Esophagus muscularis mucosa (tissue), 4 donors: Measurements from ENCODE around the gene TCF3. TPM values are rescaled to one million over a fixed set of nuclear protein-coding genes. Genes with fewer than 3 reads are reported as not detected.
A peak's percentile ranks its signal among the peaks of the same experiment; 100 is the strongest.

Experiments used
- DNase-seq: peaks from one replicate; pipeline ENCODE4 v3.0.0-alpha.2; 2017; ENCODE audit errors: extremely low spot score
- H3K27ac ChIP-seq, 4 donors: fragments of 200-600 bp; sonication (generic); replicated peaks in 1 of 4; 1 replicate in 3 of 4; 2 replicates in 1 of 4; pipeline ENCODE4 v1.5.1; 2016 to 2019; ENCODE audit warnings: mild to moderate bottlenecking in 1 of 4
- H3K27me3 ChIP-seq, 4 donors: fragments of 200-600 bp; sonication (generic); one replicate each; pipeline versions ENCODE4 v1.5.1 to v1.6.0; 2016 to 2019
- H3K36me3 ChIP-seq, 4 donors: fragments of 200-600 bp; sonication (generic); one replicate each; pipeline ENCODE4 v1.5.1; 2016 to 2019
- H3K4me1 ChIP-seq, 4 donors: fragments of 200-600 bp; sonication (generic); one replicate each; pipeline ENCODE4 v1.5.1; 2016 to 2019
- H3K4me3 ChIP-seq, 4 donors: fragments of 200-600 bp; sonication (generic); 1 replicate in 2 of 4; 2 replicates in 2 of 4; pipeline ENCODE4 v1.5.1; 2016 to 2019; ENCODE audit warnings: mild to moderate bottlenecking in 4 of 4, moderate library complexity in 1 of 4
- H3K9me3 ChIP-seq, 4 donors: fragments of 200-600 bp; sonication (generic); 1 replicate in 3 of 4; 2 replicates in 1 of 4; pipeline ENCODE4 v1.5.1; 2016 to 2019
- CTCF ChIP-seq, 3 experiments: fragments of 200-600 bp in 2 of 3; fragments of 450-650 bp in 1 of 3; sonication (generic) in 2 of 3; IDR thresholded peaks; one replicate each; pipeline ENCODE4 v1.5.1; 2017 to 2019; ENCODE audit warnings: antibody characterized with exemption in 3 of 3, mild to moderate bottlenecking in 2 of 3, moderate library complexity in 1 of 3
- EP300 ChIP-seq: sonication (generic); formaldehyde crosslinking; IDR thresholded peaks from one replicate; pipeline ENCODE4 v1.6.1; 2017; ENCODE audit warnings: antibody characterized with exemption
- POLR2A ChIP-seq: fragments of 450-650 bp; IDR thresholded peaks from one replicate; pipeline ENCODE4 v1.6.1; 2017; ENCODE audit warnings: antibody characterized with exemption, moderate library complexity, mild to moderate bottlenecking, low read depth
- POLR2AphosphoS5 ChIP-seq, 2 donors: sonication (generic); formaldehyde crosslinking; IDR thresholded peaks; one replicate each; pipeline ENCODE4 v1.6.1; 2017; ENCODE audit warnings: antibody characterized with exemption in 2 of 2
- WGBS: methylation state at CpG from one replicate; pipeline ENCODE4 v1.1.5; 2018; 5-methylcytosine and 5-hydroxymethylcytosine counted together
- intact Hi-C: fragments of 100-400 bp; cut with DNase I; formaldehyde crosslinking; loops from one replicate; pipeline ENCODE4 v1.15.1; 2023
- total RNA-seq, 4 donors: library from RNA; depleted of rRNA; stranded (reverse); fragments of >200 nt; gene quantifications; one replicate each; pipeline versions ENCODE4 v1.1.0 to v1.2.1, GENCODE V29; 2016

Gene TCF3
- total RNA-seq, 4 donors from 2014 or later, result 32.0 to 53.6 (median 46.5) TPM

GRCh38 chr19:1567848-1568227, 84.6 kb downstream of the TCF3 start:
- Histone ChIP-seq H3K27me3 (no peaks in the 10 kb centered on the region), H3K4me3 (peak overlapping the region; percentile 76 to 86 (median 78)), H3K4me1 (peaks cover 12 to 38% (median 27%) of the 10 kb centered on the region in 4 donors), H3K9me3 (no peaks in the 10 kb centered on the region), H3K27ac (peak overlapping the region in 1 of 4 donors; percentile 89), H3K36me3 (peaks cover 0 to 3% (median 1%) of the 10 kb centered on the region in 4 donors)
- no peak for TF ChIP-seq CTCF (IDR thresholded peaks at IDR 0.05)
- no peak for TF ChIP-seq EP300
- no peak for TF ChIP-seq POLR2A
- no peak for TF ChIP-seq POLR2AphosphoS5 (IDR thresholded peaks at IDR 0.05)
- no peak for DNase-seq
- intact Hi-C loops, result loop anchor here (5.0 kb wide), 1 partner anchor 34 kb away; no protein-coding TSS in a partner anchor
- no CpG with 5 or more reads among the region's 73 CpGs for WGBS

- no peak for DNase-seq
- Histone ChIP-seq H3K27ac (peak overlapping the region; percentile 87 to 91 (median 90)), H3K27me3 (no peaks in the 10 kb centered on the region), H3K9me3 (no peaks in the 10 kb centered on the region), H3K36me3 (peaks cover 0 to 5% (median 1%) of the 10 kb centered on the region in 4 donors), H3K4me3 (peak overlapping the region; percentile 76 to 86 (median 78)), H3K4me1 (peaks cover 12 to 38% (median 27%) of the 10 kb centered on the region in 4 donors)
- WGBS, result no CpG with 5 or more reads among the region's 108 CpGs
- no peak for TF ChIP-seq POLR2A
- no peak for TF ChIP-seq EP300
- TF ChIP-seq CTCF (IDR thresholded peaks at IDR 0.05), result no peak
- no peak for TF ChIP-seq POLR2AphosphoS5 (IDR thresholded peaks at IDR 0.05)
- intact Hi-C loops, result loop anchor here (5.0 kb wide), 1 partner anchor 35 kb away; no protein-coding TSS in a partner anchor
Observed at GRCh38 chr19:1567116-1567847, 85.1 kb downstream of the TCF3 start.

GRCh38 chr19:1566392-1567115, 85.9 kb downstream of the TCF3 start:
- intact Hi-C loops, result loop anchor here (5.0 kb wide), 1 partner anchor 36 kb away; no protein-coding TSS in a partner anchor
- no peak for DNase-seq
- H3K9me3 ChIP-seq, result no peaks in the 10 kb centered on the region
- peaks cover 12 to 38% (median 27%) of the 10 kb centered on the region in 4 donors for H3K4me1 ChIP-seq
- no peaks in the 10 kb centered on the region for H3K27me3 ChIP-seq
- H3K27ac ChIP-seq, result peak overlapping the region; percentile 87 to 91 (median 90)
- TF ChIP-seq POLR2AphosphoS5 (IDR thresholded peaks at IDR 0.05) (peak; percentile 82 to 88), CTCF (IDR thresholded peaks at IDR 0.05) (no peak)
- H3K36me3 ChIP-seq, result peaks cover 0 to 5% (median 1%) of the 10 kb centered on the region in 4 donors
- H3K4me3 ChIP-seq, result peak overlapping the region; percentile 76 to 86 (median 78)
- WGBS, result 26% methylated on average over 23 of the region's 42 CpGs

GRCh38 chr19:1563251-1563650, 89.2 kb downstream of the TCF3 start:
- WGBS, result 75% methylated on average over 5 of the region's 6 CpGs
- peaks cover 0 to 6% (median 2%) of the 10 kb centered on the region in 4 donors for H3K36me3 ChIP-seq
- H3K4me3 ChIP-seq, result no peak overlapping the region
- peaks cover 7 to 35% (median 22%) of the 10 kb centered on the region in 4 donors for H3K4me1 ChIP-seq
- DNase-seq, result no peak
- H3K27me3 ChIP-seq, result no peaks in the 10 kb centered on the region
- intact Hi-C loops, result no loop called here
- H3K27ac ChIP-seq, result no peak overlapping the region
- no peak for TF ChIP-seq POLR2A
- no peak for TF ChIP-seq CTCF (IDR thresholded peaks at IDR 0.05)
- no peak for TF ChIP-seq EP300
- TF ChIP-seq POLR2AphosphoS5 (IDR thresholded peaks at IDR 0.05), result no peak
- no peaks in the 10 kb centered on the region for H3K9me3 ChIP-seq
